HEK293T (cell line): ENCODE measurements around the gene MBNL2.

ENCODE experiments used
- CTCF ChIA-PET: fragments of 350-600 bp; formaldehyde crosslinking; extraction: SDS; loops from one replicate; lab custom pipeline; 2021; ENCODE audit warnings: antibody characterized with exemption, inconsistent platforms; lab: Yijun Ruan, JAX
- POLR2A ChIA-PET: fragments of 350-600 bp; formaldehyde crosslinking; extraction: SDS; loops from one replicate; lab custom pipeline; 2020; ENCODE audit warnings: antibody characterized with exemption, inconsistent platforms; lab: Yijun Ruan, JAX
- DNase-seq: peaks from one replicate; pipeline ENCODE4 v3.0.0; 2012; ENCODE audit warnings: mixed read lengths; ENCODE audit errors: extremely low spot score
- ARNT ChIP-seq: fragments of 450-650 bp; IDR thresholded peaks from 2 replicates; pipeline ENCODE4 v1.6.1; 2017; ENCODE audit warnings: mild to moderate bottlenecking
- BHLHE40 ChIP-seq: fragments of 450-650 bp; IDR thresholded peaks from 2 replicates; pipeline ENCODE4 v1.6.1; 2016; ENCODE audit warnings: mild to moderate bottlenecking, moderate library complexity, borderline replicate concordance
- CTBP1 ChIP-seq: fragments of 450-650 bp; IDR thresholded peaks from 2 replicates; pipeline ENCODE4 v1.6.1; 2016; ENCODE audit warnings: borderline replicate concordance
- ELF4 ChIP-seq: fragments of 450-650 bp; IDR thresholded peaks from 2 replicates; pipeline ENCODE4 v1.6.1; 2017; ENCODE audit warnings: antibody characterized with exemption
- FOXA1 ChIP-seq: fragments of 450-650 bp; IDR thresholded peaks from 2 replicates; pipeline ENCODE4 v1.6.1; 2016; ENCODE audit warnings: mild to moderate bottlenecking
- FOXK2 ChIP-seq: fragments of 450-650 bp; IDR thresholded peaks from 2 replicates; pipeline ENCODE4 v1.6.1; 2016; ENCODE audit warnings: mild to moderate bottlenecking
- FOXM1 ChIP-seq: fragments of 450-650 bp; IDR thresholded peaks from 2 replicates; pipeline ENCODE4 v1.6.1; 2017; ENCODE audit warnings: mild to moderate bottlenecking, borderline replicate concordance
- HDGF ChIP-seq: fragments of 450-650 bp; IDR thresholded peaks from 2 replicates; pipeline ENCODE4 v1.6.1; 2017; ENCODE audit warnings: antibody characterized with exemption, borderline replicate concordance
- L3MBTL2 ChIP-seq: fragments of 450-650 bp; conservative IDR thresholded peaks from 2 replicates; pipeline ENCODE4 v1.6.1; 2016; ENCODE audit warnings: mild to moderate bottlenecking
- LEF1 ChIP-seq: fragments of 450-650 bp; IDR thresholded peaks from 2 replicates; pipeline ENCODE4 v1.6.1; 2017; ENCODE audit warnings: mild to moderate bottlenecking, borderline replicate concordance
- NFRKB ChIP-seq: fragments of 450-650 bp; IDR thresholded peaks from 2 replicates; pipeline ENCODE4 v1.6.1; 2016; ENCODE audit warnings: mild to moderate bottlenecking, moderate library complexity
- SP1 ChIP-seq: fragments of 450-650 bp; IDR thresholded peaks from 2 replicates; pipeline ENCODE4 v1.6.1; 2017
- SUZ12 ChIP-seq: fragments of 450-650 bp; IDR thresholded peaks from 2 replicates; pipeline ENCODE4 v1.6.1; 2016; ENCODE audit warnings: mild to moderate bottlenecking
- TARDBP ChIP-seq: fragments of 450-650 bp; IDR thresholded peaks from 2 replicates; pipeline ENCODE4 v1.6.1; 2016
- ZNF384 ChIP-seq: fragments of 450-650 bp; IDR thresholded peaks from 2 replicates; pipeline ENCODE4 v1.6.1; 2016
- TF ChIP-seq, protein P1 (sequence below): fragments of 450-650 bp; IDR thresholded peaks from 2 replicates; pipeline ENCODE4 v1.6.1; 2016

Gene MBNL2

DNA sequence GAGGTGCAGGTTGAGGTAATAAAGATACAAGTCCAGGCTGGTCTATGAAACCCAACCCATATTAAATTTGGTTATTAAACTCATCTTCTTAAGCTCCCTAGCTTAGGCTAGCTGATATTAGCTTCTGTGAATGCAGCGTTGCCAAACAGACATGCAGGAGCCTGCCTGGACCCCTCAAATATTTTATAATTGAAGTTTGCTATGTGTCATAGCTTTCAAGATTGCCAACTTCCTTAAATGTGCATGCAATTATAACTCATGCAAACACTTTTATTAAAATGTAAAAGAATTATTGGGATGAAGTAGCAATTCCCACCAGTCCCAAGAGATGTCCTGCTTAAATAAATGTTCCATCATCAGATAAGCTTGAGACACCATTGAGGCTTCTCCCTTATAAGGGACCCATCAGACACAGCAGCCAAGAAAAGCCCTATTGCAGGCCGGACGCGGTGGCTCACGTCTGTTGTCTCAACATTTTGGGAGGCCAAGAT lies 51.3 kb downstream of the MBNL2 start:
- no peak for TF ChIP-seq L3MBTL2
- no peak for TF ChIP-seq ARNT
- TF ChIP-seq NFRKB, result no peak
- TF ChIP-seq, protein P1, sequence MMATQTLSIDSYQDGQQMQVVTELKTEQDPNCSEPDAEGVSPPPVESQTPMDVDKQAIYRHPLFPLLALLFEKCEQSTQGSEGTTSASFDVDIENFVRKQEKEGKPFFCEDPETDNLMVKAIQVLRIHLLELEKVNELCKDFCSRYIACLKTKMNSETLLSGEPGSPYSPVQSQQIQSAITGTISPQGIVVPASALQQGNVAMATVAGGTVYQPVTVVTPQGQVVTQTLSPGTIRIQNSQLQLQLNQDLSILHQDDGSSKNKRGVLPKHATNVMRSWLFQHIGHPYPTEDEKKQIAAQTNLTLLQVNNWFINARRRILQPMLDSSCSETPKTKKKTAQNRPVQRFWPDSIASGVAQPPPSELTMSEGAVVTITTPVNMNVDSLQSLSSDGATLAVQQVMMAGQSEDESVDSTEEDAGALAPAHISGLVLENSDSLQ, result no peak
- no peak for TF ChIP-seq HDGF
- no peak for TF ChIP-seq BHLHE40
- no peak for TF ChIP-seq ELF4
- DNase-seq, result no peak
- ChIA-PET POLR2A (no interaction called here), CTCF (no interaction called here)

DNA sequence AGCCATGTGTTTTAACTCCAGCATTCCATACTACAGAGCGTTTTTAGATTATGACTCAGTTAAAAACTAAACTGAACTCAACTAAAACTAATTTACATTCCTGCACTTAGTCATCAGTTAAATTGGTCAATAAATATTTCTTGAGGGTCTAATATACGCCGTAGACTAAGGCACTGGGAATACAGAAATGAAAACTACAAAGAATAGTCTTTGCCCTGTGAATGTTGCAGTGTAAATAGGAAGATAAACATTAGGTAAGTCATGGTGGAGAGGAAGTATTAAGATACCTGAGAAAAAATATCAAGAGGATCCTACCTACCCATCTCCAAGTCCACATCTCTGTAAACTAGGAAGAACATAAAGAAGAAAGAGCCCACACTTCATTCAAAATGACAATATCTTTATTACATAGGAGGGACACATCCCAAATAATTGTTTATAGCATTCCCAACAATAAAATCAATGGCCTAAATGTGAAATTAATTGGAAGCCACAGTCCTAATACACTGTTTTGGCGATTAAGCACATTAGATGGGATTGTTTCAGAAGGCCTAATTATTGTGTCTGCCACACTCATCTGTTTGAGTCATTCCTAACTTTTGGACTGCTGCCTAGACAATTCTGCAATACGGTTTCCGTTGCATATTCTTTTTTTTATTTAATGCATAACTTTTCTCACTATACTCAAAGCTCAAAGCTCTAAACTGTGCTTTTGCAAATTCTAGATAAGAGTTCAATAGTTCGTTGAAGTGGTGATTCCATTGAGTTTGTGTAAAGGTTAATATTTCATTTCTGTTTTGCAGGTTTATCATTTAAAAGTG lies 52.9 kb downstream of the MBNL2 start:
- POLR2A ChIA-PET, result no interaction called here
- no peak for DNase-seq
- no peak for TF ChIP-seq NFRKB
- no peak for TF ChIP-seq LEF1
- TF ChIP-seq TARDBP, result no peak
- no peak for TF ChIP-seq FOXK2
- no peak for TF ChIP-seq BHLHE40
- no peak for TF ChIP-seq FOXM1
- no peak for TF ChIP-seq ZNF384
- CTCF ChIA-PET, result no interaction called here

DNA sequence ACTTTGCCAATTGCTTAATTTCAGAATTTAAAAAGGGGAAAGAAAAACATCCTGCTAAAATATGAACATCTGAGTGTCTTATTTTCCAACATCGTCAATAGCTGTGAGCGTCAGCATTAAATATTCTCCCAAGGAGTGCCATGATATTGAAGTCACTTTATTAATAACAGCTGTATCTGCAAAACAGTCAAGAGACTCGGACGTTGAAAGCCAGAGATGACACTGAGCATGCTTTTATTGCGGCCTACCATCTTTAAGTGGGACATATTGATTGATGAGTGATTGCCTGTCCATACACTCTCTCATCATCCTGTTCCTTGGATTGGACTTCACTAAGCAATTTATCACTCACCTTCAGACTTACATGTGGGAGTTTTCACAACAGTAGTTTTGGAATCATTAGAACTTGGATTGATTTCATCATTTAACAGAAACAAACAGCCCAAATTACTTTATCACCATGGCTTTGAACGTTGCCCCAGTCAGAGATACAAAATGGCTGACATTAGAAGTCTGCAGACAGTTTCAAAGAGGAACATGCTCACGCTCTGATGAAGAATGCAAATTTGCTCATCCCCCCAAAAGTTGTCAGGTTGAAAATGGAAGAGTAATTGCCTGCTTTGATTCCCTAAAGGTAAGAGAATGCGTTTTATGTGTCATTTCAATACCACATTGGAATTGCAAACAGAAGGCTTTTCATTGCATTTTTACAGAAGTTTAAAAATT lies 53.8 kb downstream of the MBNL2 start:
- DNase-seq, result no peak
- ChIA-PET POLR2A (no interaction called here), CTCF (no interaction called here)
- TF ChIP-seq FOXA1 (no peak), LEF1 (no peak), CTBP1 (no peak), SP1 (no peak), ELF4 (no peak), TARDBP (no peak), L3MBTL2 (no peak), FOXM1 (no peak), ARNT (no peak), ZNF384 (no peak), HDGF (no peak)

DNA sequence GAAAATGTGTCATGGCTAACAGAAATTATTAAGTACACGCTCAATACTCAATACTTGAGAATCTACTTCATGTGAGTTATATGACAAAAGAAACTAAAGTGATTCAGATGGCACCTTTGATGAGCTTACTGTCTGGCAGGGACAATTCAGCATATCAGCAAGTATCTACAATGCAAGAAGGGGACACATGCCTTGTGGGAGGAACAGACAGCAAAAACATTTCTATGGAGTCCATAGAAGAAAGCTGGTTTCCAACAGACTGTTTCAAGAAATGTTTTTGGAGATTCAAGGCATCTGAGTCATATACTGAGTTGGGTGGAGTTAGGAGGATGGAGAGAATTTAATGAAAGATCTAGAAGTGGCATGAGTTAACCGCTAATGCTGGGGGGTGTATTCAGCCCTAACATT lies 54.7 kb downstream of the MBNL2 start:
- CTCF ChIA-PET, result no interaction called here
- POLR2A ChIA-PET, result interaction anchor here (1.1 kb wide), 1 partner anchor 11 kb away, joined by 3 read pairs; no protein-coding TSS in a partner anchor
- DNase-seq, result no peak
- TF ChIP-seq BHLHE40 (no peak), CTBP1 (no peak), ARNT (no peak), NFRKB (no peak), SP1 (no peak), LEF1 (no peak), ELF4 (no peak), TARDBP (no peak), L3MBTL2 (no peak), ZNF384 (no peak), HDGF (no peak), FOXK2 (no peak)

DNA sequence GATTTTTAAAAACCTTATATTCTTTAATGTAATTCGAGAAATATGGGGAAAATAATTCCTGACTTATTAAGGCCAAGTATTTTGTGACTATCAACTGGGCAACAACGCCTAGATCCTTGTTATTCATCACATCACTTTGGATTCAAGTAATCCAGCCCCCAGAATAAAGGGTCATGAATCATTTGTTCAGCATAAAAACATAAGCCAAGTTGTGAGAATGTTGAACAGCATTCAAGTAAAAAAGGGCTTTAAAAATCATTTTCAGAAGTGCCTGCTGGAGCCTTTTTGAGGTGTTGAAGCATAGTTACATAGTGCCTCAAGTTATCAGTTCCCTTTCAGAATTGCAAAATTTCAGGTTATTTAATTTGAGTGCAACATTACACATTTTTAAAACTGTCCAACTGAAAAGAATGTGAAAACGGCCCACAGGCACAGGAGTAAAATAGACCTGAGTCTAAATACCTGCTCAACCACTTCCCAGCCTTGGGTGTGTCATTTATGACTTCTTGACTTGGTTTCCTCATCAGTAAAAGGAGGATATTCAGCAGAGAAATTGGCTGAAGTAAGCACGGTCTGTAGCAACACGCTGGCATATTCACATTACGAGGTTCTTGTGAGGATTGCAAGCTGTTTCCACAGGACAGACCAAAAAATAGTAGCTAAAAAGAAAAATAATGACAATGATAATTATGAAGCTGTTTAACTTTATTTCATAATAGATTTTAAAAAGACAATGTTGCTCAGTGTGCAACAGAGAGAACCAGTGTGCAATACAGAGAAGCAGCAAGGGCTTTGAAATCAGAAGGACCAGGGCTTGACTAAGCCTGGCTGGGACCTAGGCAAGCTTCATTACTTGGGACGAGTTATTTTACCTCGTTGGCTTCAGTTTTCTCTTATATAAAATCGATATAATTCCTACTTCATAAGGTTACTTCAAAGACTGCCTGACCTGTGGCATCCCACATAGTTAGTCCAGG lies 56.6 kb downstream of the MBNL2 start:
- CTCF ChIA-PET, result no interaction called here
- no peak for TF ChIP-seq FOXA1
- TF ChIP-seq SUZ12, result no peak
- no peak for TF ChIP-seq ZNF384
- TF ChIP-seq, protein P1, result no peak
- TF ChIP-seq FOXM1, result no peak
- TF ChIP-seq NFRKB, result no peak
- no peak for TF ChIP-seq ELF4
- TF ChIP-seq TARDBP, result no peak
- TF ChIP-seq L3MBTL2, result no peak
- TF ChIP-seq HDGF, result no peak
- POLR2A ChIA-PET, result no interaction called here
- DNase-seq, result no peak

DNA sequence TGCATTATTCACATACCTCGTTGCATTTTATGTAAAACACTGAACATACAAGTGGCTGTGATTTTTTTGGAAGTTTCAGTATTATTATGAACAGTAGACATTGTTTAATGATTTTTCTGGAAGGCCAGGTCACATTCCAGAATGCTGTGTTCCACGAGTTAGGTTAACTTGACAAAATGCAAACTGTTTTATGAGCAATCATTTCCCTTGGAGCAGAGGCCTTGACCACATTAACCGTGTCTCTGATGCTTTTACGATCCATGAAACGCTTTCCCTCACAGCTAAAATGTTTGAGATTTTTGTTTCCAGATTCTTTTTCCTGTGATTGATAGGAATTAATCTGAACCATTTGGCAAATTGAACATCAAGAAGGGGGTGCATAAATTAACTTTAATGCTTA lies 57.8 kb downstream of the MBNL2 start:
- POLR2A ChIA-PET, result interaction anchor here (1.3 kb wide), 1 partner anchor 20 kb away, joined by 3 read pairs; no protein-coding TSS in a partner anchor

More for the DNA sequence above, 57.8 kb downstream of the MBNL2 start:
- CTCF ChIA-PET, result no interaction called here
- TF ChIP-seq BHLHE40, result no peak
- TF ChIP-seq, protein P1, result peak; percentile 48
- no peak for DNase-seq
